HL-60 (cell line): Measurements from ENCODE around the gene SLC12A7.

ENCODE experiments used
- DNase-seq, 2 experiments: peaks; one replicate each; pipeline ENCODE4 v3.0.0-alpha.2; 2010 to 2020; ENCODE audit warnings: low read depth in 1 of 2, low spot score in 1 of 2
- H3K27ac ChIP-seq: fragments of 250-450 bp; sonication (Bioruptor Pico); replicated peaks from 2 replicates; pipeline ENCODE4 v1.5.1; 2020; ENCODE audit warnings: mild to moderate bottlenecking, moderate library complexity
- H3K27me3 ChIP-seq: fragments of 250-450 bp; sonication (Bioruptor Pico); 2 replicates; pipeline ENCODE4 v1.5.1; 2021; ENCODE audit warnings: mild to moderate bottlenecking, moderate library complexity; ENCODE audit not compliant: insufficient read depth, poor library complexity, severe bottlenecking
- H3K4me3 ChIP-seq: replicated peaks from 2 replicates; pipeline ENCODE4 v1.5.1; 2011; ENCODE audit warnings: mild to moderate bottlenecking, control low read depth, low read length; ENCODE audit not compliant: insufficient read depth
- CTCF ChIP-seq: IDR thresholded peaks from one replicate; pipeline ENCODE4 v1.5.1; 2011; ENCODE audit warnings: low read length, control low read depth, inconsistent platforms; ENCODE audit not compliant: insufficient read depth
- GABPA ChIP-seq: IDR thresholded peaks from 2 replicates; pipeline ENCODE4 v1.6.1; 2012; ENCODE audit warnings: low read depth
- POLR2AphosphoS5 ChIP-seq: IDR thresholded peaks from 2 replicates; pipeline ENCODE4 v1.6.1; 2012; ENCODE audit warnings: low read depth
- REST ChIP-seq: IDR thresholded peaks from 2 replicates; pipeline ENCODE4 v1.6.1; 2012; ENCODE audit warnings: low read depth; ENCODE audit not compliant: insufficient replicate concordance
- SPI1 ChIP-seq: IDR thresholded peaks from 2 replicates; pipeline ENCODE4 v1.6.1; 2012; ENCODE audit warnings: low read depth, mild to moderate bottlenecking, borderline replicate concordance

Gene SLC12A7

GRCh38 chr5:1074226-1074625 lies 37.6 kb downstream of the SLC12A7 start:
- TF ChIP-seq REST (no peak), SPI1 (no peak), POLR2AphosphoS5 (no peak), CTCF (no peak), GABPA (no peak)
- no peak overlapping the region for H3K4me3 ChIP-seq
- no peak overlapping the region for H3K27ac ChIP-seq
- DNase-seq: no peak
- H3K27me3 ChIP-seq: no peaks in the 10 kb centered on the region

- H3K4me3 ChIP-seq: no peak overlapping the region
- TF ChIP-seq SPI1 (no peak), GABPA (no peak)
- no peaks in the 10 kb centered on the region for H3K27me3 ChIP-seq
- H3K27ac ChIP-seq: no peak overlapping the region
- DNase-seq: no peak
Measured at GRCh38 chr5:1073239-1074102, 38.4 kb downstream of the SLC12A7 start.

GRCh38 chr5:1069720-1070088 lies 42.2 kb downstream of the SLC12A7 start:
- TF ChIP-seq CTCF: no peak
- TF ChIP-seq POLR2AphosphoS5: no peak
- no peak for TF ChIP-seq GABPA
- no peak for TF ChIP-seq SPI1
- no peak for TF ChIP-seq REST
- no peak for DNase-seq
- no peaks in the 10 kb centered on the region for H3K27me3 ChIP-seq
- H3K27ac ChIP-seq: no peak overlapping the region
- H3K4me3 ChIP-seq: no peak overlapping the region

- Histone ChIP-seq H3K4me3 (no peak overlapping the region), H3K27ac (no peak overlapping the region), H3K27me3 (no peaks in the 10 kb centered on the region)
- no peak for DNase-seq
- no peak for TF ChIP-seq GABPA
- no peak for TF ChIP-seq CTCF
- TF ChIP-seq POLR2AphosphoS5: no peak
- no peak for TF ChIP-seq REST
- TF ChIP-seq SPI1: no peak
Measured at GRCh38 chr5:1068895-1069719, 42.8 kb downstream of the SLC12A7 start.
